Suprapubic skin (tissue), 4 donors: ENCODE results near the gene MCOLN2. TPM values are rescaled to one million over a fixed set of nuclear protein-coding genes. Genes with fewer than 3 reads are reported as not detected.

ENCODE experiments used
- DNase-seq, 2 donors: peaks; one replicate each; pipeline ENCODE4 v3.0.0-alpha.2; 2019; ENCODE audit warnings: low spot score in 2 of 2
- H3K27ac ChIP-seq: fragments of 200-600 bp; sonication (generic); one replicate; pipeline ENCODE4 v1.5.1; 2019
- H3K27me3 ChIP-seq: fragments of 200-600 bp; sonication (generic); one replicate; pipeline ENCODE4 v1.5.1; 2019
- H3K36me3 ChIP-seq: fragments of 200-600 bp; sonication (generic); one replicate; pipeline ENCODE4 v1.5.1; 2019
- H3K4me1 ChIP-seq: fragments of 200-600 bp; sonication (generic); one replicate; pipeline ENCODE4 v1.5.1; 2019
- H3K4me3 ChIP-seq: fragments of 200-600 bp; sonication (generic); one replicate; pipeline ENCODE4 v1.5.1; 2019; ENCODE audit warnings: mild to moderate bottlenecking
- H3K9me3 ChIP-seq: fragments of 200-600 bp; sonication (generic); one replicate; pipeline ENCODE4 v1.5.1; 2019
- CTCF ChIP-seq, 2 donors: fragments of 200-600 bp in 1 of 2; fragments of 450-650 bp in 1 of 2; sonication (generic) in 1 of 2; IDR thresholded peaks; one replicate each; pipeline ENCODE4 v1.5.1; 2016 to 2019; ENCODE audit warnings: antibody characterized with exemption in 2 of 2, mild to moderate bottlenecking in 1 of 2, moderate library complexity in 1 of 2
- EP300 ChIP-seq: sonication (generic); formaldehyde crosslinking; IDR thresholded peaks from one replicate; pipeline ENCODE4 v1.6.1; 2017; ENCODE audit warnings: antibody characterized with exemption
- POLR2A ChIP-seq, 2 donors: fragments of 450-650 bp; IDR thresholded peaks; one replicate each; pipeline ENCODE4 v1.6.1; 2017; ENCODE audit warnings: antibody characterized with exemption in 2 of 2, mild to moderate bottlenecking in 2 of 2, moderate library complexity in 2 of 2
- POLR2AphosphoS5 ChIP-seq, 3 donors: sonication (generic); formaldehyde crosslinking; IDR thresholded peaks; one replicate each; pipeline ENCODE4 v1.6.1; 2017; ENCODE audit warnings: antibody characterized with exemption in 3 of 3
- WGBS: methylation state at CpG from one replicate; pipeline ENCODE4 v1.1.5; 2018; 5-methylcytosine and 5-hydroxymethylcytosine counted together
- total RNA-seq, 4 donors: library from RNA; depleted of rRNA; stranded (reverse); fragments of >200 nt; gene quantifications; one replicate each; pipeline ENCODE4 v1.1.0, GENCODE V29; 2016

The MCOLN2 gene
- total RNA-seq, 4 donors from 2014 or later = 0.72 to 9.8 (median 2.7) TPM

- Histone ChIP-seq H3K4me3 (no peak overlapping the region), H3K9me3 (no peaks in the 10 kb centered on the region), H3K27me3 (no peaks in the 10 kb centered on the region), H3K4me1 (no peaks in the 10 kb centered on the region), H3K36me3 (no peaks in the 10 kb centered on the region), H3K27ac (no peak overlapping the region)
- WGBS = 91% methylated on average over 7 of the region's 7 CpGs
- no peak for DNase-seq
- TF ChIP-seq CTCF (IDR thresholded peaks at IDR 0.05) (no peak), POLR2A (IDR thresholded peaks at IDR 0.05) (no peak), POLR2AphosphoS5 (IDR thresholded peaks at IDR 0.05) (no peak), EP300 (no peak)
Measured at GRCh38 chr1:84969489-84970250, 27.2 kb downstream of the MCOLN2 start.

GRCh38 chr1:84968865-84969264, 28.0 kb downstream of the MCOLN2 start:
- Histone ChIP-seq H3K27ac (no peak overlapping the region), H3K9me3 (no peaks in the 10 kb centered on the region), H3K4me1 (no peaks in the 10 kb centered on the region), H3K36me3 (no peaks in the 10 kb centered on the region), H3K4me3 (no peak overlapping the region), H3K27me3 (no peaks in the 10 kb centered on the region)
- TF ChIP-seq EP300 = no peak
- 92% methylated on average over 3 of the region's 3 CpGs for whole genome bisulfite sequencing
- DNase-seq = no peak

GRCh38 chr1:84968101-84968500, 28.8 kb downstream of the MCOLN2 start:
- H3K36me3 ChIP-seq = no peaks in the 10 kb centered on the region
- H3K27me3 ChIP-seq = no peaks in the 10 kb centered on the region
- TF ChIP-seq CTCF (IDR thresholded peaks at IDR 0.05) (no peak), POLR2A (IDR thresholded peaks at IDR 0.05) (no peak), EP300 (no peak), POLR2AphosphoS5 (IDR thresholded peaks at IDR 0.05) (no peak)
- H3K9me3 ChIP-seq = no peaks in the 10 kb centered on the region
- 90% methylated on average over 1 of the region's 1 CpG for WGBS
- H3K27ac ChIP-seq = no peak overlapping the region
- no peak for DNase-seq
- H3K4me3 ChIP-seq = no peak overlapping the region
- no peaks in the 10 kb centered on the region for H3K4me1 ChIP-seq

GRCh38 chr1:84967666-84968065, 29.2 kb downstream of the MCOLN2 start:
- no peaks in the 10 kb centered on the region for H3K36me3 ChIP-seq
- H3K4me1 ChIP-seq = no peaks in the 10 kb centered on the region
- TF ChIP-seq CTCF (IDR thresholded peaks at IDR 0.05) (no peak), POLR2AphosphoS5 (IDR thresholded peaks at IDR 0.05) (no peak)
- H3K9me3 ChIP-seq = no peaks in the 10 kb centered on the region
- 88% methylated on average over 1 of the region's 1 CpG for WGBS
- no peak overlapping the region for H3K27ac ChIP-seq
- no peaks in the 10 kb centered on the region for H3K27me3 ChIP-seq
- no peak overlapping the region for H3K4me3 ChIP-seq
- DNase-seq = no peak

- no peaks in the 10 kb centered on the region for H3K4me1 ChIP-seq
- H3K36me3 ChIP-seq = no peaks in the 10 kb centered on the region
- H3K27me3 ChIP-seq = no peaks in the 10 kb centered on the region
- no peaks in the 10 kb centered on the region for H3K9me3 ChIP-seq
- DNase-seq = no peak
- no peak overlapping the region for H3K4me3 ChIP-seq
- TF ChIP-seq CTCF (IDR thresholded peaks at IDR 0.05) = no peak
- TF ChIP-seq POLR2A (IDR thresholded peaks at IDR 0.05) = no peak
- no peak for TF ChIP-seq POLR2AphosphoS5 (IDR thresholded peaks at IDR 0.05)
- TF ChIP-seq EP300 = no peak
- no peak overlapping the region for H3K27ac ChIP-seq
Measured at GRCh38 chr1:84963021-84963420, 33.9 kb downstream of the MCOLN2 start.

- Histone ChIP-seq H3K36me3 (no peaks in the 10 kb centered on the region), H3K9me3 (no peaks in the 10 kb centered on the region), H3K27ac (no peak overlapping the region), H3K4me3 (no peak overlapping the region), H3K27me3 (no peaks in the 10 kb centered on the region), H3K4me1 (no peaks in the 10 kb centered on the region)
- TF ChIP-seq POLR2AphosphoS5 (IDR thresholded peaks at IDR 0.05) (no peak), CTCF (IDR thresholded peaks at IDR 0.05) (no peak), EP300 (no peak), POLR2A (IDR thresholded peaks at IDR 0.05) (no peak)
- WGBS = 95% methylated on average over 1 of the region's 1 CpG
- DNase-seq = no peak
Measured at GRCh38 chr1:84961316-84961715, 35.6 kb downstream of the MCOLN2 start.
